ENCODE data around the gene SLC12A7. TPM values are rescaled to one million over a fixed set of nuclear protein-coding genes. Genes with fewer than 3 reads are reported as not detected.

The SLC12A7 gene
- total and polyA plus RNA-seq, 9 of the 15 experiments (the other 6 are each of a cell fraction or from before 2014, with no cell fraction given) = 0.01 to 3.1 (median 0.56) TPM

DNA sequence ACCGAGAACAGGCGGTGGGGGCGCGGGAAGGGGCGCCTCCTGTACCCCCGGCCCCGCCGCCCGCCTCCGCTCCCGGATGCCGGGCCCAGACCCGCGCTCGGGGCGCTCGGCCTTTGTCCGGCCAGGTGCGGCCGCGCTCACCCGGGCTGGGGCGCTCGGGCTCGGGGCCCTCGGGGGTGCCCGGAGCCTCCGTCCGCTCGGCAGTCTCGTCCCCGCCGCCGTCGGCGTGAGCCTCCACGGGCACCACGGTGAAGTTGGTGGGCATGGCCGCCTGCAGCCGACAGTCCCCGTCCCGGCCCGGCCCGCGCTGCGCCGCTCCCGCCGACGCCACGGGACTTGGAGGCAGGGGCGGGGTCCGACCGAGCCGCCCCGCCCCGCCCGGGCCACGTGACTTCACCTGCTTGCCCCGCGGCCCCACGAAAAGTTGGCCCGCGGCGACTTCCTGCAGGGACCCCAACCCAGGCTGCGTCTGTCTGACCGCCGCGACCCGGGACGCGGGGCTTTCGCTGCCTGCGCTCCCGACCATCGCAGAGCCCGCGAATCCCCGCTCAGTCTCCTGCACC, at the start of gene SLC12A7 (continued):
- TF ChIP-seq BRCA1 (IDR thresholded peaks at IDR 0.05) (no peak), BRCA1 (CRISPR knock-in tag; IDR thresholded peaks at IDR 0.05) (no peak), ZNF217 (CRISPR knock-in tag; IDR thresholded peaks at IDR 0.05) (no peak), ZNF586 (CRISPR knock-in tag; conservative IDR thresholded peaks at IDR 0.05) (no peak), PML (IDR thresholded peaks at IDR 0.05; ENCODE audit: low read length) (no peak), DACH1 (IDR thresholded peaks at IDR 0.05; ENCODE audit: partially characterized antibody) (no peak), RBM14 (IDR thresholded peaks at IDR 0.05; ENCODE audit: borderline replicate concordance, insufficient read depth, low read depth, low read length) (no peak), CHD1 (IDR thresholded peaks at IDR 0.05; ENCODE audit: low read length) (peak; percentile 41), SAFB2 (IDR thresholded peaks at IDR 0.05; ENCODE audit: borderline replicate concordance, low read depth, low read length, severe bottlenecking) (no peak), HDAC1 (IDR thresholded peaks at IDR 0.05) (no peak), CSDE1 (IDR thresholded peaks at IDR 0.05) (no peak), ZFX (CRISPR knock-in tag; IDR thresholded peaks at IDR 0.05) (peak; percentile 82)
- TF ChIP-seq, protein P1, sequence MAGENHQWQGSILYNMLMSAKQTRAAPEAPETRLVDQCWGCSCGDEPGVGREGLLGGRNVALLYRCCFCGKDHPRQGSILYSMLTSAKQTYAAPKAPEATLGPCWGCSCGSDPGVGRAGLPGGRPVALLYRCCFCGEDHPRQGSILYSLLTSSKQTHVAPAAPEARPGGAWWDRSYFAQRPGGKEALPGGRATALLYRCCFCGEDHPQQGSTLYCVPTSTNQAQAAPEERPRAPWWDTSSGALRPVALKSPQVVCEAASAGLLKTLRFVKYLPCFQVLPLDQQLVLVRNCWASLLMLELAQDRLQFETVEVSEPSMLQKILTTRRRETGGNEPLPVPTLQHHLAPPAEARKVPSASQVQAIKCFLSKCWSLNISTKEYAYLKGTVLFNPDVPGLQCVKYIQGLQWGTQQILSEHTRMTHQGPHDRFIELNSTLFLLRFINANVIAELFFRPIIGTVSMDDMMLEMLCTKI (IDR thresholded peaks at IDR 0.05; ENCODE audit: partially characterized antibody) = no peak
- TF ChIP-seq, protein P2, sequence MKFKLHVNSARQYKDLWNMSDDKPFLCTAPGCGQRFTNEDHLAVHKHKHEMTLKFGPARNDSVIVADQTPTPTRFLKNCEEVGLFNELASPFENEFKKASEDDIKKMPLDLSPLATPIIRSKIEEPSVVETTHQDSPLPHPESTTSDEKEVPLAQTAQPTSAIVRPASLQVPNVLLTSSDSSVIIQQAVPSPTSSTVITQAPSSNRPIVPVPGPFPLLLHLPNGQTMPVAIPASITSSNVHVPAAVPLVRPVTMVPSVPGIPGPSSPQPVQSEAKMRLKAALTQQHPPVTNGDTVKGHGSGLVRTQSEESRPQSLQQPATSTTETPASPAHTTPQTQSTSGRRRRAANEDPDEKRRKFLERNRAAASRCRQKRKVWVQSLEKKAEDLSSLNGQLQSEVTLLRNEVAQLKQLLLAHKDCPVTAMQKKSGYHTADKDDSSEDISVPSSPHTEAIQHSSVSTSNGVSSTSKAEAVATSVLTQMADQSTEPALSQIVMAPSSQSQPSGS (CRISPR knock-in tag; IDR thresholded peaks at IDR 0.05) = no peak
- TF ChIP-seq, protein P3, sequence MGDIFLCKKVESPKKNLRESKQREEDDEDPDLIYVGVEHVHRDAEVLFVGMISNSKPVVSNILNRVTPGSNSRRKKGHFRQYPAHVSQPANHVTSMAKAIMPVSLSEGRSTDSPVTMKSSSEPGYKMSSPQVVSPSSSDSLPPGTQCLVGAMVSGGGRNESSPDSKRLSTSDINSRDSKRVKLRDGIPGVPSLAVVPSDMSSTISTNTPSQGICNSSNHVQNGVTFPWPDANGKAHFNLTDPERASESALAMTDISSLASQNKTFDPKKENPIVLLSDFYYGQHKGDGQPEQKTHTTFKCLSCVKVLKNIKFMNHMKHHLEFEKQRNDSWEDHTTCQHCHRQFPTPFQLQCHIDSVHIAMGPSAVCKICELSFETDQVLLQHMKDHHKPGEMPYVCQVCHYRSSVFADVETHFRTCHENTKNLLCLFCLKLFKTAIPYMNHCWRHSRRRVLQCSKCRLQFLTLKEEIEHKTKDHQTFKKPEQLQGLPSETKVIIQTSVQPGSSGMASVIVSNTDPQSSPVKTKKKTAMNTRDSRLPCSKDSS (IDR thresholded peaks at IDR 0.05; ENCODE audit: low read depth, partially characterized antibody) = no peak

All from K562 (cell line).